Superior temporal gyrus (tissue), 1 donor: ENCODE measurements around the gene KCTD7.
A peak's percentile ranks its signal among the peaks of the same experiment; 100 is the strongest.
"Not testable (repeated sequence)": the region's sequence is repeated elsewhere in the genome, so short reads cannot be mapped to it uniquely, and the experiment has no call there.

Experiments
- DNase-seq: peaks from one replicate; pipeline ENCODE4 v3.0.0-alpha.2; 2016; ENCODE audit errors: extremely low spot score

The KCTD7 gene

GRCh38 chr7:66615699-66616098, 13.0 kb upstream of the KCTD7 start:
- no peak for DNase-seq

GRCh38 chr7:66617295-66617694, 11.4 kb upstream of the KCTD7 start:
- DNase-seq, result no peak

- not testable (repeated sequence) for DNase-seq
Measured at GRCh38 chr7:66619341-66619948, 9.2 kb upstream of the KCTD7 start.

GRCh38 chr7:66626331-66626934, 2.2 kb upstream of the KCTD7 start:
- DNase-seq, result no peak

DNA sequence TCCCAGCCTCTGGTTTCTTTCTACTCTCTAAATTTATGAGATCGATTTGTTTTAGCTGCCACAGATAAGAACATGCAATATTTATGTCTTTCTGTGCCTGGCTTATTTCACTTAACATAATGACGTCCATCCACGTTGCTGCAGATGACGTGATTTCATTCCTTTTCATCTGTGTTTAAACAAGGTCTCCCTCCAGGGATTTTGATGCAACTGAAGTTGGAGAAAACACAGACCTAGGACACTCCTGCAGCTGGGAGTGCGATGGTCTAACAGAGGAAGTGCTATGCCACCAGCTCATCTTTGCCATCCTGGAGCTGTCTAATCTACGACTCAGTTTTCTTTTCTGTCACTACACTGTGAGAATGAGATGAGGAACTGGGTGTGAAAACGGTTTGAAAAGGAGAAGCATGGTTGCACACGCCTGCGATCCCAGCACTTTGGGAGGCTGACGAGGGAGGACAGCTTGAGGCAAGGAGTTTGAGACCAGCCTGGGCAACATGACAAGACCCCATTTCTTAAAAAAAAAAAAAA, 1.5 kb upstream of the KCTD7 start:
- peak; percentile 31 for DNase-seq

DNA sequence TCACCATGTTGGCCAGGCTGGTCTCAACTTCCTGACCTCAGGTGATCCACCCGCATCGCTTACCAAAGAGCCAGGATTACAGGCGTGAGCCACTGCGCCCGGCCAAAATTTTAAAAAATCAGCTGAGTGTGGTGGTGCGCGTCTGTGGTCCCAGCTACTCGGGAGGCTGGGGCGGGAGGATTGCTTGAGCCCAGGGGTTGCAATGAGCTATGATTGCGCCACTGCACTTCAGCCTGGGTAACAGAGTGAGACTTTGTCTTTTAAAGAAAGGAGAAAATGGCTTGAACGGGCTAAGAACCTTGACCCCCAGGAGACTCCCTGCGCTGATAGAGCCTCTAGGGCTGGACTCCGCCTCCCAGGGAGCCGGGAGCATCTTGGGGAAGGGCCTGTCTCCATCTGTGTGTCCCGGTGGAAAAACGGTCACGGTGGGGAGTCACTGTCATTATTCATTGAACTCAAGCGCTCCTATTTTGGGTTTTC, 760 bp upstream of the KCTD7 start:
- DNase-seq, result no peak

GRCh38 chr7:66629222-66630062, 761 bp downstream of the KCTD7 start:
- peak; percentile 24 for DNase-seq

DNA sequence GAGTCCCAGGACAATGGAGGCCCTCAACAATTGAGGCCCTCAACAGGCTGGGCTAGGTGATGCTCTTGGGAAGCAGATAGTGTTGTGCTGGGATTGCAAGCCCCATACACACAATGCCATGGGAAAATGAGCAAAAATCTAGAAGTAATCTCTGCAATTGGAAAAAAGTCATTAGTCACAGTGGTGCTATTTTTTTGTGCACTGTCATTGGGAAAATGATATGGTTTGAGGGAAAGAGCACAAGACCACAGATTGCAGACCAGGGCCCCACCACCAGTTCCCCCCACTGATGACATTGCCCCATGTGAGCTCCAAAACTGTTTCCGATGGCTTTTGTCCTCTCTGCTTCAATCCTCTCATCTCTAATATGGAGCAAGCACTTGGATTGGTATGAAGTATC, 1.9 kb downstream of the KCTD7 start:
- no peak for DNase-seq

DNA sequence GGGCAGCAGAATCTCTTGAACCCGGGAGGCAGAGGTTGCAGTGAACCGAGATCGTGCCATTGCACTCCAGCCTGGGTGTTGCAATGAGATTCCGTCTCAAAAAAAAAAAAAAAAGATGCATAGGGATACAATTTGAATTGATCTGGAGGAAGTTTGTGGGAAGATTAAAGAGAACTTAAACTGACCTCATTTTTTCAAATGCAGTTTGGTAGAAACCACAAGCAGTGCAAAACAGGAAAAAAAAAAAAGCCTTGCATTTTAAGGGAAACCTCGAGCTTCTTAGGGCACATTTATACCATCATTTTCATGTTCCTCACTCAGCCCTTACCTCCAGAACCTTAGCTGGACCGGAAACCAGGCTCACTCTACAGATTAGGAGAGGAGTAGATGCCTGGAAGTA, 2.8 kb downstream of the KCTD7 start:
- no peak for DNase-seq

- no peak for DNase-seq
Measured at GRCh38 chr7:66634816-66635215, 6.1 kb downstream of the KCTD7 start.

DNA sequence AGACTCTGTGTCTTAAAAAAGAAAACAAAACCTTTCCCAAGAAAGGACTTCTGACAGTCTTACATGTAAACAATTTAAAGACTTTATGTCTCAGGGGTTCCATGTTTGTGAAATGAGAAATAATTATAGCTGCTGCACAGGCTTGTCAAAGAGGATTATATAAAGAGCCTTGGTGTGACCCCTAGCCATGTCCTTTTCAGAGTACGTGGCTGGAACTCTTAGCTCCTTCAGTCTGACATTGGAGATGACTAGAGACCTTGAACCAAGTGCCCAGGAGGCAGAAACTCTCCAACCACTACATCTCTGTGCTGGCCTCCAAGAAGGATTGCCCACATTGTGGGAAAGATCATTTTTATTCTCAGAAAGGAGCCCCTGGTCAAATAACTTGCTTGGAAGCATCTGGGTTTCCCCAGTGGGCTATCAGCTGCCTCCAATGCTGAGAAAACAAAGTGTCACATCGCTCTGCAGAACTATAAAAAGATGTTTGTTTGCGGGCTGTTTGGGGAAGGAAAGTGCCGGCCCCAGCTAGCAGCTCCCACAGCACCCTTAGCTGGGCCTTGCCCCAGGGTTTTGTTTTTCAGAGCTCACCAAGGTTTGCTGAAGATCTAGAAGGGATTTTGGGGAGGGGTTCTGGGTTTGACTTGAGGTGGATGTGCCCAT, 6.8 kb downstream of the KCTD7 start:
- not testable (repeated sequence) for DNase-seq

GRCh38 chr7:66635982-66636546, 7.4 kb downstream of the KCTD7 start:
- not testable (repeated sequence) for DNase-seq

DNA sequence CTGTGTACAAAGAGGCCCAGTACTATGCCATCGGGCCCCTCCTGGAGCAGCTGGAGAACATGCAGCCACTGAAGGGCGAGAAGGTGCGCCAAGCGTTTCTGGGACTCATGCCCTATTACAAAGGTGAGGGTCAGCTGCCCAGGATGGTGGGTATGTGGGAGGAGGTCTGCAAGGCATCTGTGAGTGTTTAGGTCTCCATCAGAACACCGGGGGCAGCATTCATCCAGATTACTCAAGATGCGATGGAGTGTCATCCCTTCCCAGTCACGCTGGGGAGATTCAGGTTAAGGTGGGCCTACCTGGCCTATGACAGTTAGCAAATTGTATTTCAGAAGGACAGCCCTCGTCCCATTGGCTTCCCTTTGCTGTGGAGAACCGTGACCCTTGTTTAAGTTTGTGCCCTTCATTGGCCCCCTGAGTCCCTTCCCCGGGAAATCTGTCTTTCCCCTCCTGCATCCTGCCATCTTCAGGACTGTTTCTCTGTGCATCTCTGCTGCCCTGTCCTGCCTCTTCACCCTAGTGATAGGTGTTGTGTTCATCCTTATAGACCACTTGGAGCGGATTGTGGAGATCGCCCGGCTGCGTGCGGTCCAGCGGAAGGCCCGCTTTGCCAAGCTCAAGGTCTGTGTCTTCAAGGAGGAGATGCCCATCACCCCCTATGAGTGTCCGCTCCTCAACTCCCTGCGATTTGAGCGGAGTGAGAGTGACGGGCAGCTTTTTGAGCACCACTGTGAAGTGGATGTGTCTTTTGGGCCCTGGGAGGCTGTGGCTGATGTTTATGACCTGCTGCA, 9.8 kb downstream of the KCTD7 start:
- DNase-seq, result no peak

DNA sequence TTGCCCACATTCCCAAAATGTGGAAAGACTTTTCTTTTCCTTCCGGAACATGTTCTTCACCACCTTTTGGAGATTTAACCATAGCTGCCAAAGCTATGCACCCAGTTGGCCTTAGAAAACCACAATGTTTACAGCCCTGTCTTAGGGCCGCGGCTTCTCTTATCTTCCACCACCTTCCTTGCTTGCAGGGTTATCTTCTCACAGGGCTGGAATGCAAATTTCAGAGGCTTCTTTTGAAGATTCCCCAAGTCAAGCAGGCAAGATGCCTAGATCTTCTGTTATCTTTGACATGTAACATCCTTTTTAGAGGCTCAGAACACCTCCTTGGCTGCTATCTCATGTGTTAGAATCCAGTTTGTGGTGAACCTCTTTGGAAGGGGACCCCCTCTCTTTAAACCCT, 11.1 kb downstream of the KCTD7 start:
- no peak for DNase-seq

DNA sequence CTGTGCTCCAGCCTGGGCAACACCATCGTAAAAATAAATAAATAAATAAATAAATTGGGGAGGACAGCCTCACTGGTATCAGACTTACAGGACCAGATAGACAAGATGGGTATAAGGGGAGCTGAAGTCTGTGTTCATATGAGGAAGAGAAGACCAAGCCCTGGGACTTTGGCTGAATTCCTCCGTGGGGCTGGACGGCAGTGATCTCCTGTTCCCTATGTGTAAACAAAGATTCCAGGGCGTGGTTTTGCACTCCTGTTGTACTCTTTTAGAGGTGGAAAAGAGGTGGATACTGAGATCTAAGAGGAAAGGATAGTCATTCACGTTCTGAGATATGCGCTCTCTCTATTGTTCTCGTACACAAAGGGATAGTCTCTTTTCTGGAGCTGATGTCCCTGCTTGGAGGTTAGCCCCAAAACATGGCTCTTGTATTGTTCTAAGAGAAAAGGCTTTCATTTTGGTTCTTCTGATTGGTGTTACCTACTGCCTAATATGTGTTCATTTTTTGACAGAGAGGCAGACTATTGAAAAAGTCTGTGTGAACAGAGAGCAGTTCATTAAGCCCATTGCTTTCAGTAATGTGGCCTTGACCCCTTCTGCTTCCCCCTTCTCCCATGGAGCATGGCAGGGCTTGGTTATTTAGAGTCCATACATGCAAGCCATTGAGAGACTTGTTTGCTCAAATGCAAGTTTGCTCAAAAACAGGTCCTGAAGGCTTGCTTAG, 12.3 kb downstream of the KCTD7 start:
- no peak for DNase-seq

DNA sequence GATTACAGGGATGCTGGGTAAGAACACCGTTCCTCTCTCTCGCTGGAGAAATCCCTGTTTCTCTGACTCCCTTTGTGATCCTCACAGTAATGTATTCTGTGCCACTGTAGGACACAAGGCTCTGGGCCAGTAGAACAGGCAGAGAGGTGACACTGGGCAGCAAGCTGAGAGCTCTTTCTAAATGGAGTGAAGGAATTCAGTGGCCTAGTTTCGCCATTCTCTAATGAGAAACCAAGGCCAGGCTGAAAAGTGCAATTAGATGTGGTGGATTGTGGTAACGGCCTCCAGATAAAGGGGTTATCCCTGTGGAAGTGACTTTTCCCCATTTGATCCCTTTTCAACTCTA, 12.8 kb downstream of the KCTD7 start:
- DNase-seq, result peak; percentile 22

GRCh38 chr7:66642186-66642585, 13.5 kb downstream of the KCTD7 start:
- DNase-seq, result peak; percentile 50

GRCh38 chr7:66642932-66643331, 14.3 kb downstream of the KCTD7 start:
- DNase-seq, result no peak

DNA sequence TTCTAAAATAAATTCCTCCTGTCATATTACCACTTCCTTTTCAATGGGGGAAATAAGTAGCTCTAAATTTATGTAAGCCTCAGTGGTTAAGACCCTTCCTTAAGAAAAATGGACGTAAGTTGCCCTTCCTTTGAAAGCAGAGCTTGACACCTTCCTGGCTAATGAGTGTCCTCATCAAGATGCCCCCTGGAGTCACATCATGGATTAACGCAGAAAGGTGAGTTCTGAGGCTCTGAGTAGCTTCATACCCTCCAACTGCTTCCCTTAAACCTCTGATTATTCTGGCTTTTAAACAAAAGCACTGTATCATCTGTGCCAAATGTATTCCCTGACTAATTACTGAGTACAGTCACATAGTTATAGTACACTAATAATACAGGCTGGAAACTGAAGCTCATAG, 14.7 kb downstream of the KCTD7 start:
- DNase-seq, result no peak

DNA sequence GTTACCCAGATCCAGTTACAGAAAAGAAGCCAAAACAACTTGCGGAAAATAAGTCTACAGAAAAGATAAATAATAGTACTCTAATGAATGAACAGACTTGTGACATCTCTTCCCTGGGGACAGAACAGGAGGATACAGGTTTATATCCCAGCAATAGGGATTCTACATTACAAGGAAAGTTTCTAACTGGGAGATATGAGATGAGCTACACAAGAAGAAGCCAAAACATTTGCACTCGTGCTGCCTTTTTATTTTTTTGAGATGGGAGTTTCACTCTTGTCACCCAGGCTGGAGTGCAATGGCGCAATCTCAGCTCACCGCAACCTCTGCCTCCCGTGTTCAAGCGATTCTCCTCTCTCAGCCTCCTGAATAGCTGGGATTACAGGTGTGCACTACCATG, 22.3 kb downstream of the KCTD7 start:
- not testable (repeated sequence) for DNase-seq
